B cell (primary cell): ENCODE measurements around the gene ADCY2.

ENCODE experiments used
- EZH2 ChIP-seq: IDR thresholded peaks from 2 replicates; pipeline ENCODE4 v1.6.1; 2012; ENCODE audit warnings: borderline replicate concordance, low read depth, mild to moderate bottlenecking, moderate library complexity, low read length; ENCODE audit not compliant: insufficient read depth, poor library complexity, severe bottlenecking
- TF ChIP-seq, protein P1 (sequence below): fragments of 200-600 bp; IDR thresholded peaks from one replicate; pipeline ENCODE4 v1.8.0; 2022; ENCODE audit warnings: antibody characterized with exemption, mild to moderate bottlenecking

DNA sequence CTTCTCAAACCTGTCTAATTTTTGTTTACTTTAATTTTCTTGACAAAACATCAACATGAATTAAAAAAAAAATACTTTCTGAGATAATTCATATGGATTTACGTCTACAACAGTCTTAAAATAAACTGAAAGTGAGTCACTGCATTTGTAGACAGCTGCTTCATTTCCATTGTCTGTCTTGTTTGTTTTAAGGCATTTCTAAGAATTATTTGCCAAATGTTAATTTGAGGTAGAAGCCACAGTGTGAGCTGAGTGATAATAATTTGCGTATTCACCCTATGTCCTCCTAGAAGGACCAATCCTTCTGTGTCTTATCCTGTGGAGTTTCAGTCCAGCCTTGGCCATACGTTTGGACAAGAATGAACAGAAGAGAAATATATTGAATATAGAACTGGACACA, 280.5 kb downstream of the ADCY2 start:
- TF ChIP-seq, protein P1, sequence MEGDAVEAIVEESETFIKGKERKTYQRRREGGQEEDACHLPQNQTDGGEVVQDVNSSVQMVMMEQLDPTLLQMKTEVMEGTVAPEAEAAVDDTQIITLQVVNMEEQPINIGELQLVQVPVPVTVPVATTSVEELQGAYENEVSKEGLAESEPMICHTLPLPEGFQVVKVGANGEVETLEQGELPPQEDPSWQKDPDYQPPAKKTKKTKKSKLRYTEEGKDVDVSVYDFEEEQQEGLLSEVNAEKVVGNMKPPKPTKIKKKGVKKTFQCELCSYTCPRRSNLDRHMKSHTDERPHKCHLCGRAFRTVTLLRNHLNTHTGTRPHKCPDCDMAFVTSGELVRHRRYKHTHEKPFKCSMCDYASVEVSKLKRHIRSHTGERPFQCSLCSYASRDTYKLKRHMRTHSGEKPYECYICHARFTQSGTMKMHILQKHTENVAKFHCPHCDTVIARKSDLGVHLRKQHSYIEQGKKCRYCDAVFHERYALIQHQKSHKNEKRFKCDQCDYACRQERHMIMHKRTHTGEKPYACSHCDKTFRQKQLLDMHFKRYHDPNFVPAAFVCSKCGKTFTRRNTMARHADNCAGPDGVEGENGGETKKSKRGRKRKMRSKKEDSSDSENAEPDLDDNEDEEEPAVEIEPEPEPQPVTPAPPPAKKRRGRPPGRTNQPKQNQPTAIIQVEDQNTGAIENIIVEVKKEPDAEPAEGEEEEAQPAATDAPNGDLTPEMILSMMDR: no peak
- no peak for TF ChIP-seq EZH2
